Endometrial microvascular endothelial cells (primary cell): Measurements from ENCODE around the gene CLCN1. TPM values are rescaled to one million over a fixed set of nuclear protein-coding genes. Genes with fewer than 3 reads are reported as not detected.

ENCODE experiments used
- in situ Hi-C: cut with HindIII; loops from 2 replicates; pipeline ENCODE4 v1.10.0; 2017; ENCODE audit warnings: low sequenced_read_pairs, low pct_unique_long_range_greater_than_20kb; ENCODE audit errors: inconsistent ontology term
- total RNA-seq: library from RNA; depleted of rRNA; stranded (reverse); fragments of >200 nt; gene quantifications from one replicate; pipeline ENCODE4 v1.2.3, GENCODE V29; 2015; ENCODE audit errors: inconsistent ontology term

The CLCN1 gene
- total RNA-seq, 1 donor from 2014 or later, result not detected

DNA sequence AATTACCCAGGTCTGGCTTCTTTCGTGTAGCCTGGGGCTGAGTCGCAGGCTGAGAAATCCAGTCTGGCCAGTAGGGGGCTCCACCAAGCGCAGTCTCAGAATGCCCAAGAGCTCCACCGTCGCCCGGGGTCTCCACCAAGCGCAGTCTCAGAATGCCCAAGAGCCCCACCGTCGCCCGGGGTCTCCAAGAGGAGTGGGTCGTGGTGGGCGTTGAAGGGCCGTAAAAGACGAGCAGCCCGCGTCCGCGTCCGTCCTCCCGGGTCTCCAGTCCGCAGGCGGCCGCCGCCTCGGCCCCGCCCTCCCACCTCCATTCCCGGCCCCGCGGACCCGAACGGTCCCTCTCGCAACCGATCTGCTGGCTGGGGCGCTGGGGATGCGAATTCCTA lies 64.3 kb downstream of the CLCN1 start:
- in situ Hi-C loops, result no loop called here

DNA sequence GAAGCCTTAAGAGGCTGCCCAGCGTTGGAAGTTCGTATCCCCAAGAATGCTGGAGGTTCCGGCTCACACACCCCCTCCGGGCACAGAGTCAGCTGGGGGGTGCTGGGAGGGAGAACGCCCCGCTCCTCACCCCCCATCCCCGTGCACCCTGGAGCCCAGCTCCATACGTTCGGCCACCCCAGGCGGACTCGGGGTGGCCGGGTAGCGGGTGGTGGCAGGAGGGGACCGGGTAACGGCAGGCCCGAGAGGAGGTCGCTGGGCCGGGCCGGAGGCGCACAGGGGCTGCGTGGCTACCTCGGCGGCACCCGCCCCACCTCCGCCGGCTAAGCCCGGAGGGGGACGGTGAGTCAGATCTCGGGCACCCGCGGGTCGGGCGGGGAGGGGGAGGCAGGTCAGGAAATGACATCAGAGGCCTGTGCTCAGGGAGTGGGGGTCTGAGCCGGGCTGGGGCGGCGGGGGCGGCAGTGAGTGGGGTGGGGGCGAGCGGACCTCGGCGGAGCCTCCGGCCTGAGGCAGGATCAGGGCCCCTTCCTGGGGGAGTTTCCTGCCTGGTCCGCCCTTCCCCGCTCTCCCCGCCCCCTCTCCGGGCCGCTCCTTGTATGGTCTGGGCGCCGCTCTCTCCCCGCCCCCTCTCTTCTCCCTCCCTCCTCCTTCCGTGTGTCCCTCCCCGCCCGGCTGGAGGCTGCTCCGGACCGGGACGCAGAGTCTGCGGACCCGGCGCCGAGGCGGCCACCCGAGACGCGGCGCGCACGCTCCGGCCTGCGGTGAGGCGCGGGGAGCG lies 64.9 kb downstream of the CLCN1 start, which contains the start of gene ZYX:
Gene ZYX, plus strand, starts transcription at position 700 of the 781 bp plus-strand sequence. CDS start 227 bp downstream, outside the sequence.
- in situ Hi-C loops, result no loop called here

GRCh38 chr7:143381427-143382125 lies 65.7 kb downstream of the CLCN1 start:
- in situ Hi-C loops, result no loop called here

DNA sequence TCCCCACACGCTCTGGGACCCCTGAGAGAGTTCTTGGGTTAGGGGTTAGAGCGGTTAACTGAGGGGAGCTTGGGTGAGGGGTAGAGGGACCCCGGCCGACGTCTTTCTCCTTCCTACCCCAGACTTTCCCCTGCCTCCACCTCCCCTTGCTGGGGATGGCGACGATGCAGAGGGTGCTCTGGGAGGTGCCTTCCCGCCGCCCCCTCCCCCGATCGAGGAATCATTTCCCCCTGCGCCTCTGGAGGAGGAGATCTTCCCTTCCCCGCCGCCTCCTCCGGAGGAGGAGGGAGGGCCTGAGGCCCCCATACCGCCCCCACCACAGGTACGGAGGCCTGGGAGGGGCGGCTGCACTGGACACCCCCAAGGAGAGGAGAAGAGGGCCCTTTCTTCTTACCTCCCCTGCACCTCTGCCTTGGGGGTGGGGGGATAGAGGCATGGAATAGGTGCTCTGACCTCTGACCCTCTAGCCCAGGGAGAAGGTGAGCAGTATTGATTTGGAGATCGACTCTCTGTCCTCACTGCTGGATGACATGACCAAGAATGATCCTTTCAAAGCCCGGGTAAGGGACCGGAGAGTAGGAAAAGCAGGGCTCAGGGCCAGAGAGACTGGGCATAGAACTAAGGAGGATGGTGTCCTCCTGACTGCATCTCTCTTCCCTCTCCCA lies 66.3 kb downstream of the CLCN1 start:
- in situ Hi-C loops, result no loop called here

DNA sequence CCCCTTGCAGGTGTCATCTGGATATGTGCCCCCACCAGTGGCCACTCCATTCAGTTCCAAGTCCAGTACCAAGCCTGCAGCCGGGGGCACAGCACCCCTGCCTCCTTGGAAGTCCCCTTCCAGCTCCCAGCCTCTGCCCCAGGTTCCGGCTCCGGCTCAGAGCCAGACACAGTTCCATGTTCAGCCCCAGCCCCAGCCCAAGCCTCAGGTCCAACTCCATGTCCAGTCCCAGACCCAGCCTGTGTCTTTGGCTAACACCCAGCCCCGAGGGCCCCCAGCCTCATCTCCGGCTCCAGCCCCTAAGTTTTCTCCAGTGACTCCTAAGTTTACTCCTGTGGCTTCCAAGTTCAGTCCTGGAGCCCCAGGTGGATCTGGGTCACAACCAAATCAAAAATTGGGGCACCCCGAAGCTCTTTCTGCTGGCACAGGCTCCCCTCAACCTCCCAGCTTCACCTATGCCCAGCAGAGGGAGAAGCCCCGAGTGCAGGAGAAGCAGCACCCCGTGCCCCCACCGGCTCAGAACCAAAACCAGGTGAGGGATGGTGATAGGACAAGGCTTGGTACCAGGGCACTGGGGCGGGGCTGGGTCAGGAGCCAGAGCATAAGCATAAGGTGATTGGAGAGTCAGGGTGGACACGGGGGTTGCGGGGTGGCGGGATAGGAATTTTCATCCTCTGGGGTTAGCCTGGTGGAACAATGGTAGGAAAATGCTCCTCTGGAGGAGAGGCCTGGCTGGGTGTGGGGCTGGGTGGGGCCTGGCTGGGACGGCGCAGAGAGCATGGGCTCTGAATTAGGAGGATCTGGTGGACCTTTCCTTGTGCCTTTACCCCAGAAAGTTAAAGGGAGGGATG lies 67.1 kb downstream of the CLCN1 start:
- in situ Hi-C loops, result no loop called here

GRCh38 chr7:143383642-143383957 lies 67.7 kb downstream of the CLCN1 start:
- in situ Hi-C loops, result no loop called here

- in situ Hi-C loops, result no loop called here
Measured at GRCh38 chr7:143384148-143384547, 68.2 kb downstream of the CLCN1 start.

- in situ Hi-C loops, result no loop called here
Measured at GRCh38 chr7:143384661-143385631, 69.0 kb downstream of the CLCN1 start.

DNA sequence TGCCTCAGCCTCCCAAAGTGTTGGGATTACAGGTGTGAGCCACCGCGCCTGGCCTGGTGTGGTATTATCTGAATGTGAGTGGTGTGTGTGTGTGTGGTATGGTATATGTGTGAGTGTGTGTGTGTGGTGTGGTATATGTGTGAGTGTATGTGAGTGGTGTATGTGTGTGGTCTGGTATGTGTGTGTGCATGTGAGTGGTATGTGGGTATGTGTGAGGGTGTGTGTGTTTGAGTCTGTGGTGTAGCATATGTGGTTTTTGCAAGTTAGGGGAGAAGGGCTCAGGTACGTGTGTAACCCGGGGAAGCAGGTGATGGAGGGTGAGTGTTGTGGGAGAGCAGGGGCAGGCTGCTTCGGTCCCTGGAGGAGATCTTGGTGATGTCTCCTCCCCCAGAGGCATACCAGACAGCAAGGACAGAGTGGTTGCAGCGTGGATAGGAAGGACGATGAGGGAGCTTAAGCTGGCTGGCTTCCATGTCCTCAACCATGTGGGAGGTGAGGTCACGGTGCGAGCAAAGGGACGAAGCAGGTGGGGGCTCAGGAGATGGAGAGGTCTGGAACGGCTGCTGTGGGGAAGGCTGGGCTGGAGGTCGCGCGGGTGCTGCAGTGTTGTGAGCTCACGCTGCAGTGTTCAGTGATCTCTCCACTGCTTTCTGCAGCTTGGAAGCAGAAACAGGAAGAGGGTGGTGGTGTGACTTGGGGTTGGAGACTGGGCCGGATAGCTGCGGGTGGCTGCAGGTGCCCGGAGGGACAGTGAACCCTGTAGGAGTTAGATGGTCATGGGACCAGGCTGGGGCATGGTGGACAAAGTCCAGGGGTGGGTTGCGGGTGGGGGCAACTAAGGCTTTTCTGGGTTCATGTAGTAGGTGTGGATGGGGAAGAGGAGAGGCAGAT lies 70.2 kb downstream of the CLCN1 start:
- in situ Hi-C loops, result no loop called here

- in situ Hi-C loops, result no loop called here
Measured at GRCh38 chr7:143387156-143387975, 71.5 kb downstream of the CLCN1 start.

- in situ Hi-C loops, result no loop called here
Measured at GRCh38 chr7:143388051-143388450, 72.1 kb downstream of the CLCN1 start.

GRCh38 chr7:143388491-143389101 lies 72.7 kb downstream of the CLCN1 start:
- in situ Hi-C loops, result no loop called here

DNA sequence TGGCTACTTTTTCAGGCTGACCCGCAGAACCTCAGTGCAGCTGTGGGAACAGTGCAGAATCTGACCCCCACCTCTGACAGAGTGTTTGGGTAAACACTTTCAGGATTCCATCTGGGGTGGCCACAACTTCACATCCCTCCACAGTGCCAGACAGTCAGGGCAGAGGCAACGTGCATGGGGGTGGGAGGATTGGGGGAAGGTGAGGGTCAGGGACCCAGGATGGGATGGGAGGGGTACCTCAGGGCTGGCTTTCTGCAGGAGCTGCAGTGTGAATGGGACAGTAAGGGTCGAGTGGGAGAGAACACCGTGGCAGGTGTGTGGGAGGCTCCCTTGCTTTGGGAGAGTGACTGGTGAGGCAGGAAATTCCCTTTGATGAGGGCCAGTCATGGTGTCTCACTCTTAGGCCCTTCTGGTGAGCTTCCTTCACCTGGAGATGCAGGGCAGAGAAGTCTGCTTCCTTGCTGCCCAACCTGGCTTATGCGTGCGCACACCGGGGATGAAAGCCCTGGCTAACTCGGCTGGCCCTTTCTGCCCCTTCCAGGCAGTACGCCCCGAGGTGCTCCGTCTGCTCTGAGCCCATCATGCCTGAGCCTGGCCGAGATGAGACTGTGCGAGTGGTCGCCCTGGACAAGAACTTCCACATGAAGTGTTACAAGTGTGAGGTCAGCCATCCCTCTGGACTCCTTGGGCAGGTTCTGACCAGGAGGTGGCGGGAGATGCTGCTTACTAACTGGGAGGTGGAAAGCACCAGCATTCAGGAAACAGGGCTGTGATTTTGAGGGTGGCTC lies 73.6 kb downstream of the CLCN1 start:
- in situ Hi-C loops, result no loop called here

DNA sequence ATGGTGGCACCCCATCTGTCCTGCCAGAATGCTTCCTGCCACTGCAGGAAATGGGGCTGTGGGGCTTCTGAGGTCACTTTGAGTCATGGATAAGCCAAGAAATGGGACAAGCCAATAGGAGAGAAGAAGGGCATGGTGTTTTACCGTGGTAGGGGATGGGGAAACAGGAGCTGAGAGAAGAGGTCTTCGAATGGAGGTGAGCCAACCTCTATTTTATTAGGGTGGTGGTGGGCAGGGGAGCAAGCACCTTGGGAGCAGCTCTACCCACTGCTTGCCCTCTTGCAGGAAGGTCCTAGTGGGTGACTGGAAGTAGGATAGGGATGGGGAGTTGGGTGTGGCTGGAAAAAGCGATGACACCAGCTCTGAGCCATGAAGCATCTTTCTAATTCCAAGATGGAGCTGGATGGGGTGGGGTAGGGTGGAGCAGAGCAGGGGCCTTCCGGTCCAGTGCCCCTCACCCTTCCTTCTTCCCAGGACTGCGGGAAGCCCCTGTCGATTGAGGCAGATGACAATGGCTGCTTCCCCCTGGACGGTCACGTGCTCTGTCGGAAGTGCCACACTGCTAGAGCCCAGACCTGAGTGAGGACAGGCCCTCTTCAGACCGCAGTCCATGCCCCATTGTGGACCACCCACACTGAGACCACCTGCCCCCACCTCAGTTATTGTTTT lies 74.3 kb downstream of the CLCN1 start:
- in situ Hi-C loops, result no loop called here
